GM06990 (cell line): Measurements from ENCODE around the gene CMTM1.
A peak's percentile ranks its signal among the peaks of the same experiment; 100 is the strongest.

ENCODE experiments used
- DNase-seq: peaks from one replicate; pipeline ENCODE4 v3.0.0-alpha.2; 2011; ENCODE audit not compliant: insufficient read length; ENCODE audit errors: extremely low read depth
- H3K27me3 ChIP-seq: replicated peaks from 2 replicates; pipeline ENCODE4 v1.6.0; 2011; ENCODE audit warnings: low read length; ENCODE audit not compliant: control insufficient read depth, insufficient read depth
- H3K36me3 ChIP-seq: 2 replicates; pipeline ENCODE4 v1.5.1; 2011; ENCODE audit warnings: low read length; ENCODE audit not compliant: control insufficient read depth, insufficient read depth
- H3K4me3 ChIP-seq: replicated peaks from 2 replicates; pipeline ENCODE4 v1.5.1; 2011; ENCODE audit warnings: low read depth, mild to moderate bottlenecking, control low read depth, low read length
- TF ChIP-seq, protein P1 (sequence below): IDR thresholded peaks from 2 replicates; pipeline ENCODE4 v1.5.1; 2011; ENCODE audit warnings: low read length, control low read depth, mild to moderate bottlenecking, inconsistent platforms; ENCODE audit not compliant: insufficient read depth, poor library complexity, severe bottlenecking

The CMTM1 gene

DNA sequence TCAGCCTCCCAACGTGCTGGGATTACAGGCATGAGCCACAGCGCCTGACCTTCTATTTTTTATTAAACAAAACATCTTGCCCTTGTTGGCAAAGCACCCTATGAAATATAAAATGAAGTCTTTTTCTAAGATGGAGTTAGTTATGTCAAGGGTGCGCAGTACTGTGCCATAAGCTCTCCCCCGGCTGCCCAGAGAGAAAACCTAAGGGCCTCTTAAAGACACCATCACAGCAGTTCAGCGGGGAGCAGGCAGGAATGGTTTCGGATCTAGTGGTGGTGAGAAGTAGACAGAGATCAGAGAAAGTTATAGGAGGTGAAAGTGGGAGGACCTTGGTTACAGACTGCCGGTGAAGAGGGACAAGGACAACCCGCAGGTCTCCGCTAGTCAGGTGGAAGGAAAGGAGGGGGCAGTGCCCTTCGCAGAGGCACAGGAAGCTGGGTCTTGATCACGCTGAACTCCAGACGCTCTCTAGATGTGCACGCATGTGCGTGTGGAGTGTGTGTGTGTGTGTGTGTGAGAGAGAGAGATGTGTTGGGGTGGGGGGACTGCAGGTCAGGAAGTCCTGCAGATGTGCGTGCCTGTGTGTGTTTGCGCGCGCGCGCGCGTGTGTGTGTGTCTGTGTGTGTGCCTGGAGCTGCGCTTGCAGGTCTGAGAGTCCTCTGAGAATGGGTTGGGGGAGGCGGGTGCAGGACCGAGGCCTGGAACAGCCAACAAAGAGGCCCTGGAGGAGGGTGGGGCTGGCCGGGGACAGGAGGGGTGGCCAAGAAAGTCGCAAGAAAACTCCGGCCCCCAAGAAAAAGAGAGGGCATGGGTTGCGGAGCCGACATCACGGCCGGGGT, 37.5 kb downstream of the CMTM1 start:
- Histone ChIP-seq H3K27me3 (no peaks in the 10 kb centered on the region), H3K4me3 (peak overlapping the region; percentile 73), H3K36me3 (no peaks in the 10 kb centered on the region; the same call in 1 of the 2 replicates)
- peak; percentile 81 for DNase-seq
- TF ChIP-seq, protein P1, sequence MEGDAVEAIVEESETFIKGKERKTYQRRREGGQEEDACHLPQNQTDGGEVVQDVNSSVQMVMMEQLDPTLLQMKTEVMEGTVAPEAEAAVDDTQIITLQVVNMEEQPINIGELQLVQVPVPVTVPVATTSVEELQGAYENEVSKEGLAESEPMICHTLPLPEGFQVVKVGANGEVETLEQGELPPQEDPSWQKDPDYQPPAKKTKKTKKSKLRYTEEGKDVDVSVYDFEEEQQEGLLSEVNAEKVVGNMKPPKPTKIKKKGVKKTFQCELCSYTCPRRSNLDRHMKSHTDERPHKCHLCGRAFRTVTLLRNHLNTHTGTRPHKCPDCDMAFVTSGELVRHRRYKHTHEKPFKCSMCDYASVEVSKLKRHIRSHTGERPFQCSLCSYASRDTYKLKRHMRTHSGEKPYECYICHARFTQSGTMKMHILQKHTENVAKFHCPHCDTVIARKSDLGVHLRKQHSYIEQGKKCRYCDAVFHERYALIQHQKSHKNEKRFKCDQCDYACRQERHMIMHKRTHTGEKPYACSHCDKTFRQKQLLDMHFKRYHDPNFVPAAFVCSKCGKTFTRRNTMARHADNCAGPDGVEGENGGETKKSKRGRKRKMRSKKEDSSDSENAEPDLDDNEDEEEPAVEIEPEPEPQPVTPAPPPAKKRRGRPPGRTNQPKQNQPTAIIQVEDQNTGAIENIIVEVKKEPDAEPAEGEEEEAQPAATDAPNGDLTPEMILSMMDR: no peak

DNA sequence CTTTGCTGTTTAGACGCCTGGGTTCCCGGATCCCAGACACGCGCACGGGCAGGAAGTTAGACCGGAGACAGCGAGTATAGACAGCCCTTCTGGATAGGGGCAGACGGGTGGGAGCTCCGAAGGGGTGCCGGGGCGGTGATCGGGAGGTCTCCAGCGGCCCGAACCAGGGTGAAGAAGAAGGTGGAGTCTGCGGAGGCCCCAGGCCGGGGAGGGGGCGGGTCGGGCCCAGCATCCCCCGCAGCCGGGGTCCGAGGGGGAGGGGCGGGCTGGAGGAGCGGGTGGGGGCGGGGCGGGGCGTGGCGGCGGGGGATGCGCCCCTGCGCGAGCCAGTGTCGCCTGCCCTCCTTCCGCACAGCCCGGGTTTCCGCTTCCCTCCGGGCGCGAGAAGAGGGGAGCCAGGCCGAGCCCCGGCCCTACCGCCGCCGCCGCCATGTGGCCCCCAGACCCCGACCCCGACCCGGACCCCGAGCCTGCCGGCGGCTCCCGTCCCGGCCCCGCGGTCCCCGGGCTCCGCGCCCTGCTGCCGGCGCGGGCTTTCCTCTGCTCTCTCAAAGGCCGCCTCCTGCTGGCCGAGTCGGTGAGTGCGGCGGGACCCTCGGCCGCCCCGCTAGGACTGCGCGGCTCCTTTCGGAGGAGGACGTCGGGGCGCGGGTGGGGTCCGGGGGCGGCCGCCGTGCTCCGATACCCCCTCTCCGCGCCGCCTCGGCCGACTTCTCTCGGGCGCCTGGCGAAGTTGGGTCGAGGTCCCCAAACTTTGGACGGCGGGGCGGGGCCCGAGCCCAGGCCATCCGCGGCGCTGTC, 38.3 kb downstream of the CMTM1 start, which contains the start of gene CMTM3:
Gene CMTM3, plus strand, starts transcription at position 329 of the 801 bp plus-strand sequence. Its CDS starts 102 bp downstream, at position 431.
- peaks cover 2% of the 10 kb centered on the region for H3K36me3 ChIP-seq
- DNase-seq: peak; percentile 81
- no peaks in the 10 kb centered on the region for H3K27me3 ChIP-seq
- TF ChIP-seq, protein P1: peak; percentile 52
- peak within 1 kb of the TSS; percentile 73 for H3K4me3 ChIP-seq

- H3K27me3 ChIP-seq: no peaks in the 10 kb centered on the region
- H3K36me3 ChIP-seq: peaks cover 9% of the 10 kb centered on the region
- peak; percentile 40 for DNase-seq
- H3K4me3 ChIP-seq: peak overlapping the region; percentile 73
- TF ChIP-seq, protein P1: peak; percentile 9
Measured at GRCh38 chr16:66605177-66605978, 39.1 kb downstream of the CMTM1 start.

- peak overlapping the region; percentile 73 for H3K4me3 ChIP-seq
- peaks cover 11% of the 10 kb centered on the region for H3K36me3 ChIP-seq
- H3K27me3 ChIP-seq: no peaks in the 10 kb centered on the region
- TF ChIP-seq, protein P1: no peak
- DNase-seq: peak; percentile 75
Measured at GRCh38 chr16:66605979-66606751, 39.9 kb downstream of the CMTM1 start.
